GM19397 (cell line): ENCODE results near the gene IRF2.
"Not testable (repeated sequence)": the region's sequence is repeated elsewhere in the genome, so short reads cannot be mapped to it uniquely, and the experiment has no call there.

Experiments
- ATAC-seq: cut with Tn5 transposase; IDR thresholded peaks from one replicate; pipeline ENCODE4 v1.9.1; 2021; ENCODE audit warnings: mild to moderate bottlenecking, moderate library complexity; ENCODE audit not compliant: unreplicated experiment

Gene IRF2

DNA sequence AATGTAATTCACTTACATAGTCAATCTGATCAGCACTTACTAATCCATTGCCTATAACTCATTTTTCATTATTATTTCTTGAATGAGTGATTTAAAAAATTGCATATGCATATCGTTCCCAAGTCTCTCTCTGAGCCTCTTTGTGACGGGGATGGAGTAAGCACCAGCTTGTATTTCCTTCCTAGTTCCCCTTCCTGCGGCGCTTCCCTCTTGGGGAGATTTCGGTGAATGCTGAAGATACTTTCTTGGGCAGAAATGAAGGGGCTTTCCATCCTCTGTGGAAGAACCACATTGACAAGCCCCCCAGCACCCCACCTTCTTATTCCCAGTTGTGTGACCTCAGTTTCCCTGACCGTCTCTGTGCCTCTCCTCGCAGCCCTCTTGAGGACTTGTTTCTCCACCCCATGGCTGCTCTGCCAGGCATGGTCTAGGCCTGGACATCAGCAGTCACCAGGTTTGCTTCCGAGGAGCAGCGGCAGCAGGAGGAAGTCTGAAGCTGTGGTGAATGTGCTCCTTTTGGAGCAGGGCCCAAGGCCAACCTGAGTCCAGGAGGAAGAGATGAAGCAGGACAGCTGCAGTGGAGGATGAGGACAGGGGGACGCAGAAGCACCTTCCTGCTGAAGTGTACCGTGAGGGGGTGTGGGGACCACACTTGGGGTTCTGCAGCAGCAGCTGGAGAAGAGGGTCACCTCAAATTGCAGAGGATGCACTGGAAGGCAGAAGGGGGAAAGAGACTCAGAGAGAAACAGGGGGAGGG is 124.9 kb downstream of the IRF2 start:
- ATAC-seq = no peak

DNA sequence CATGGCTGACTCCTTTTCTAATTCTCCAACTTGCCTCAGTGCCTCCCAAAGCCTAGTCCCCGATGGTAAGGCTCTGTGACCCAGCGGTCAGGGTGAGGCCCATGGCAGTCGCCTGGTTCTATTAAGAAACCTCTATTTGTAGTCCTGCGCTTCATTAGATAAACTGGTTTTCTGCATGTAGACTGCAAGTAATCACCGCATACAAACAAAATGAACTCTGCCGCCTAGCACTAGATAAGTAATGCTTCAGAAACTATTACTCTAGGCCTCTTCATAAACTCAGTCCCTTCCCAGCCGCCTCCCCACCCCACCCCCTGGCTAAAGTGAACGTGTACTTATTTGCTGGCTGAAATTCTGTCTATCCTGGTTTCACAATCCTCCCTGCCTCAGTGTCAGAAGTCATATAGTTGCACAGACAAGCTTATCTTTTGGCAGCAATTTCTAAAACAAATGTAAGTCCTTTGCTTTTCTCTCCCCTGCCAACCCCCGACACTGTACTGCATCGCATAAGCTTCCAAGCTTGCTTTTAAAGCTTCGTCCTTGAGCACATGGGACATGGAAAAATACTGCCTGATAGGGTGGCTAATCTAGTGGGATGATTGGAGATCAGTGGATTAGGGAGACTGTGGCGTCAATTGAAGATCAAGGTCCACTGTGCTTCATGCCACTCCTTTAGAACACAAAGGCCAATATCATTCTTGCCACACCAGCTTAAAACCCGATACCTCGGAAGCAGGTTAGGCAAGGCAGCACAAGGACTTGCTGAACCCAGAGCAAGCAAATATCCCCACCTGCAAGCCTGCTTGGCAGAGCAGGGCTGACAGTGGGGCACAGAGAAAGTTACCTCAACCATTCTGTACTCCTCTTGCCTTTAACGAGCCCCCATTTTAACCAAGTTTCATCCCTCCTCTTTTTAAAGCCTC is 125.8 kb downstream of the IRF2 start:
- no peak for ATAC-seq

DNA sequence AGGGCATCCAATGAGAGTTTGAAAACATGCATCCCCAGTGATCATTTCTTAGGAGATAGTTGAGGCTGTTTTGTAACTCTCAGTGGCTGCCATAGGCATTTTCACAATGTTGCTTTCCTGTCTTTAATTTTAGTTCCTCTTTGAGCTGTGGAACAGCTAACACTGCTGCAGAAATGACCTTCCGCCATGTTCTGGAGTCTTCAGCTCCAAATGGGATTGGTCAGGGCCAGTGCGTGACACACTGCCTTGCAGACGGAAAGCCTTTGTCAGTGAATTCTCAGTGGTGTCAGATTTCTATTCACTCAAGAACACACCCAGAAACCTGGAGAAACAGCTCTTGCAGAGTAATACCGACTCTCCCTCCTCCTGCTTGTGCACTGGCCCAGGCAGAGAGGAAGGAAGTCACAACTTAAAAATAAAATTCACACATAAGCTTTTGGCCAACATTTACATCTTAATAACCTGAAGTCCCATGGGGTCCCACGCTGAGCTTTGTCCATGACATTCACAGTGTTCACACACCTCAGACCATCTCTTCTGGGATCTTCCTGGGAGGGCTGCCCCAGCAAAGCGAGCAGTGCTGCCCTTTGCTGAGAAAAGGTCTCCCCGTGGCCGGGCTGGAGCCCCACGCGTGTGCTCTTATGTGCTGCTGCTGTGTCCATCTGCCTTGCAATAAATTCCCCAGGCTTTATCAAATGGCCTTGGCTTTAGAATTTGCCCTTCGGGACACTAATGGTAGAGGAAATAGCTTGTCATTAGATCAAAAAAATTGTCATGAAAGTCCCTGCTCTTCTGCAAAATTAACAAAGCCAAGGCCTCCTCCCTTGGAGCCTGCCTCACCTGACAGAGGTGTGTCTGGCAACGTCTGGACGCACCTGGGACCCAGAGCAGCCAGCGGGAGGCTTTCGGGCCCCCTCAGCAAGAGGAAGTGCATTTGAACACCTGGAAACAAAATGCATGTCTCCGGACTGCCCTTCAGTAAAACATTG is 126.8 kb downstream of the IRF2 start:
- peak; percentile 69 for ATAC-seq

DNA sequence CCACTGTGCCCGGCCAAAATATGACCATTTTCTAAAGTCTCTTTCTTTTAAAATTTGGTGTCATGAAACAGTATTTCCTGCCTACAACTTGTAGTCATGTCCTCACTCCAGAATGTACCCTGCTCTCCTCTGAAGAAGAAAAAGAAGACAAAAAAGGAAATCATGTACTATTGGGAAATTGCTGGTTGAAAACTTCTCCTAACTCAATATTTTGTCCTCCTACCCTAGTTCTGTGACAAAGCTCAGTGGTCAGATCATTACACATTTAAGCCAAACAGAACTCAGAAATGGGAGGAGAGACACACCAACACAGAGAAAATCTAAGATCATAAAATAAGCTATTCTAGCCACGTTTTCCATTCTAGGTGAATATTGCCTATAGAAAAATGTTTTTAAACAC is 127.7 kb downstream of the IRF2 start:
- no peak for ATAC-seq

DNA sequence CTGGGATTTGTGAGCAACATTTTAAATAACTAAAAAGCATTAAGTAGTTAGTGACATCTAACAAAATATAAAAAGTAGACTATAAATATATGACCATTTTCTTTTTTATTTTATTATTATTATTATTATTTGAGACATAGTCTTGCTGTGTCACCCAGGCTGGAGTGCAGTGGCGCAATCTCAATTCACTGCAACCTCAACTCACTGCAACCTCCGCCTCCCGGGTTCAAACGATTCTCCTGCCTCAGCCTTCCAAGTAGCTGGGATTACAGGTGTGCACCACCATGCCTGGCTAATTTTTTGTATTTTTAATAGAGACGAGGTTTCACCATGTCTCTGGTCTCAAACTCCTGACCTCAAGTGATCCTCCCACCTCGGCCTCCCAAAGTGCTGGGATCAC is 128.1 kb downstream of the IRF2 start:
- ATAC-seq = not testable (repeated sequence)

DNA sequence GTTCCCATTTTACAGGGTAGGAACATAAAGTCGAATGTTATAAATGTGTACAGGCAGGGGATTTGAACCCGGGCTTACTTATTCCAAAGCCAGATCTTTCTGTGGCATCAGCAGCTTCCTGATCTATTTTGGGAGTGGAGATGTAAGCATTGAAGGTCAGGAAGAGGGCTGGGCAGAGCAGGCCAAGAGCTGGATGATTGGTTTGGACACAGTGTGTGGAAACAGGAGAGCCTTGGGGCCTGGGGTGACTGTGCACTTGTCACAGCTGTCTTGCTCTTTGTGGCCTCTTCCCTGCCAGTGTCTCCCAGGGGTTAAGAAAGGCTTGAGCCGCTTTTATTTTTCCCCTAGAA is 128.8 kb downstream of the IRF2 start:
- no peak for ATAC-seq

DNA sequence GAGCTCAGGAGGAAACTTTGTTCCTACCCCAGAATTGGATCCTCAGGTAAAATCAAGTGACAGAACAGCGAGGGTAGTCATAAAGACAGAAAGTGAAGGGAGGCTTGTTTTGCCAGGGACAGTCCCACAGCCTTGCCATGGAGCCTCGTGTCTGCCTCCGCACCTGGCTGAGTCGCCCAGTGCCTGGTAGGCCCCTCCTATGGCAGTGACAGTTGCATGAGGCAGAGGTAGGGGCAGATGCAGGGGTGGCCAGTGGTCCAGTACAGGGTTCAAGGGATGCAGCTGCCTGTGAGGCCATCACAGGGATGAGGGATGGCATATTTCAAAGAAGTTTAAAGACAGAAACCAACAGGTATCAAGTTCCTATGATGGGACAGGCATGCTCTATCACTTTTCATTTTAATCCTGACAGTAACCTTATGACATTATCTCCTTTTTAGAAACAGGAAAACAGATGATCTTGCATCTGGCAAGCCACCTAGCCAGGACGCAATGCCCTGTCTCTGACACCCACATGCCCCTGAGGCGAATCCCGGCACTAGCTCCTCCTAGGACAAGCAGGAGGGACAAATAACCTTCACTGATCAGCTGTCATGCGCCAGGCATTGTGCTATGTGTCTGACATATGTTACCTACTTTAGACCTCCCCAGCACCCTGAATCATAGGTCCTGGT is 129.3 kb downstream of the IRF2 start:
- ATAC-seq = no peak

DNA sequence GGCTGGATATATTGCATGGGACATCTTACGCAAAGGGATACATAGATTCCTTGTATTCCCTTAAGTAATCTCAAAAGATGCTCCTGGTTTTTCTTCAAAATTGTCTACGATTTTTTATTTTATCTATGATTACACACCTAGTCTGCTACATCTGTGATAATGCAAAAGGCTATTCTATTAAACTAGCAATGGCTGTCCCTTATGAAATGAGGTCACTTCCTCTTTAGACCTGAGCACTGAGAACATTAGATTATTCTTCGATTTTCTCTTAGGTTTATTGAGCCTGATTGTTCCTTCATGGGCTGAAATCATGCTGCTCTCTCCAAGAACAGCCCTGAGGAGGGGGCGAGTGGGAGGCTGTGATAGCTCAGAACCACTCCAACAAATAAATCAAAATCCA is 129.9 kb downstream of the IRF2 start:
- no peak for ATAC-seq

DNA sequence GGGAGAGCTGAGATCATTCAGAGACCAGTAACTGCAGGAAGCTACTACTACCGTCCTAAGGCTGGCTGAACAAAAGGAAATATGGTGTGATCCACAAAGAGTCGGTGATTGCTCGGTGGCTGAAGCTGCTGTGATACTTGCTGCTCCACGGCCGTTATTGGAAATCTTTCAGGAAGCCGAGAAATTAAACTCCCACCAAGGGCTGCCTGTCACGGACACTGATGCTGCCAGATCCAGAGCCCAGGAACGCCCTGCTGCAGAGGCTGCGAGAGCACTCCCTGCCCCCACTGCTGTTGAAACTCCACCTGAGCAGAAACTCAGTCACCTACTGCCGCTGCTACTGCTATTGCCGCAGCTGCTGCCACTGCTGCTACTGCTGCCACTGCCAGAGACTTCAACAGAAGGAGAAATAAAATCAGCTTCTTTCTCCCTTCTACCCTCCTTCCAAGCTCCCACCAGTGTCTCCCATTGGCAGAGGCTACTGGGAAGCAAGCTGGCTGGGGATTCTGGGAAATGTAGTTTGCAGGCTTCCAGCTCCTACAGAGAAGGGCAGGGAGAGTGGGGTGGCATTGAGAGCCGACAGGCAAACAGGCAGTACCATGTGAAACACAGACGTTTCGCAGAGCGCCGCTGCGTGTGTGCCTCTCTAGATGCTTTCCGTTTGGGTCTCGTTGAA is 130.7 kb downstream of the IRF2 start:
- ATAC-seq = peak; percentile 44

DNA sequence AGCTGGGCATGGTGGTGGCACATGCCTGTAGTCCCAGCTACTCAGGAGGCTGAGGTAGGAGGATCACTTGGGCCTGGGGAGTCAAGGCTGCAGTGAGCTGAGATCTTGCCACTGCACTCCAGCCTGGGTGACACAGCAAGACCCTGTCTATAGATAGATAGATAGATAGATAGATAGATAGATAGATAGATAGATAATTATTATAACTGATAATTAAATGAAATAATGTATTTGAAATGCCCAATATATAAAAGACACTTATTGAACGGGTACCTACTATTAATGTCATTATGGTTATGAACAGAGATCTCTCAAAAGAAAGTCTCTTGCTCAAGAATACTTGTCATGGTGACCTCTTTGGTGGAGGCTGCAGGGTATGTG is 131.5 kb downstream of the IRF2 start:
- ATAC-seq = not testable (repeated sequence)

DNA sequence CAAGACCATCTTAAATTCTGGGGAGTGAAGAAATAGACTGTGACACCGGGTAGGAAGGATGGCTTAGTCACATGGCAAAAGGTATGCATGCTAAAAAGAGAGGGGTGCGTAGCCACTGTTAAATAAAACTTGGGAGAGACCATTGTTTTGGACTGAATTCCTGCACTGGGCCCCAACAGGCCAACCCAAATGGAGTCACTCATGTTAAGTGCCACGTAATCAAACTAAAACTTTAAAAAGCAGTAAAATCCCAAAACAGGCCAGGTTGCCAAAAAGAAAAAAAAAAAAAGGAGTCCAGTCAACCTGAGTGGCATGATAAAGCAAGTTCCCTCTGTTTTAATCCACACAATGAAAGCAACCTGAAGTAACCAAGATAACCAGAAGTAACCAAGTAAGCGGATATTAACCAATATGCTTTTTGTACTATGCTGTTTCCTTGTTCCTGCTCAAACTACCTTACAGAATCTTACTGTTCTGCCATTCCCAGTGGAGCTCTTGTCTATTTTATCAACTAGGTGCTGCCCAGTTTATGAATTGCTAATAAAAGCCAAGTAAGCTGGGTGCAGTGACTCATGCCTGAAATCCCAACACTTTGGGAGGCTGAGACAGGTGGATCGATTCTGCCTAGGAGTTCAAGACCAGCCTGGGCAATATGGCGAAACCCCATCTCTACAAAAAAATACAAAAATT is 132.0 kb downstream of the IRF2 start:
- ATAC-seq = no peak

DNA sequence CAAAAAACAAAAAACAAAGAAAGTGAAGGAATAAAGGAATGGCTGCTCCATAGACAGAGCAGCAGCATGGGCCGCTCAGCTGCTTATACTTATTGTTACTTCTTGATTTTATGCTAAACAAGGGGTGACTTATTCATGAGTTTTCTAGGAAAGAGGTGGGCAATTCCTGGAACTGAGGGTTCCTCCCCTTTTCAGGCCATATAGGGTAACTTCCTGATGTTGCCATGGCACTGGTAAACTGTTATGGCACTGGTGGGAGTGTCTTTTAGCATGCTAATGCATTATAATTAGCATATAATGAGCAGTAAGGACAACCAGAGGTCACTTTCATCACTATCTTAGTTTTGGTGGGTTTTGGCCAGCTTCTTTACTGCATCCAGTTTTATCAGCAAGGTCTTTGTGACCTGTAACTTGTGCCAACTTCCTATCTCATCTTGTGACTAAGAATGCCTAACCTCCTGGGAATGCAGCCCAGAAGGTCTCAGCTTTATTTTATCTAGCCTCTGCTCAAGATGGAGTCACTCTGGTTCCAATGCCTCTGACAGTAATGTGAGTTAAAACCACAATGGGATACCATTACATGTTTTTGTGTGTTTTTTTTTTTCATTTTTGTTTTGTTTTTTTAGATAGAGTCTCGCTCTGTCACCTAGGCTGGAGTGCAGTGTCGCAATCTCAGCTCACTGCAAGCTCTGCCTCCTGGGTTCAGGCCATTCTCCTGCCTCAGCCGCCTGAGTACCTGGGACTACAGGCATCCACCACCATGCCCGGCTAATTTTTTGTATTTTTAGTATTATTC is 134.8 kb downstream of the IRF2 start:
- not testable (repeated sequence) for ATAC-seq

DNA sequence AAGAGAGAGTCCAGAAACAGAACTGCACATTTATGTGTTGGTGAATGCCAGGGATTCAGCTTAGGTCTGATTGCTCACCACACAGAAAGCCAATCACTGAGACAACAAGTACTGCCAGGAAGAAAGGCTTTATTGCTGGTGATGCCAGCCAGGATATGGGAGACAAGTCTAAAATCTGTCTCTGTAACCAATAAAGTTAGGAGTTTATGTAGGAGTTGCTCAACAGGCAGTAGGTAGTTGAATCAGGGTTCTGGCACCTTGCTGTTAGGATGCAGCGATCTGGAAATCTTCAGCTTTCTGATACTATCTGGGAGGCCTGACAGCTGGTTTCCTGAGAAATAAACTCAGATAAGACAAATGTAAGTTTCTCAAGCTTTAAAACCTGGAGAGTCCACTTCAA is 136.4 kb downstream of the IRF2 start:
- ATAC-seq = no peak
